T-helper 22 cell (primary cell): ENCODE results near the gene HGD.

ENCODE experiments used
- DNase-seq: peaks from one replicate; pipeline ENCODE4 v3.0.0-alpha.2; 2020; ENCODE audit warnings: low read depth

Gene HGD

DNA sequence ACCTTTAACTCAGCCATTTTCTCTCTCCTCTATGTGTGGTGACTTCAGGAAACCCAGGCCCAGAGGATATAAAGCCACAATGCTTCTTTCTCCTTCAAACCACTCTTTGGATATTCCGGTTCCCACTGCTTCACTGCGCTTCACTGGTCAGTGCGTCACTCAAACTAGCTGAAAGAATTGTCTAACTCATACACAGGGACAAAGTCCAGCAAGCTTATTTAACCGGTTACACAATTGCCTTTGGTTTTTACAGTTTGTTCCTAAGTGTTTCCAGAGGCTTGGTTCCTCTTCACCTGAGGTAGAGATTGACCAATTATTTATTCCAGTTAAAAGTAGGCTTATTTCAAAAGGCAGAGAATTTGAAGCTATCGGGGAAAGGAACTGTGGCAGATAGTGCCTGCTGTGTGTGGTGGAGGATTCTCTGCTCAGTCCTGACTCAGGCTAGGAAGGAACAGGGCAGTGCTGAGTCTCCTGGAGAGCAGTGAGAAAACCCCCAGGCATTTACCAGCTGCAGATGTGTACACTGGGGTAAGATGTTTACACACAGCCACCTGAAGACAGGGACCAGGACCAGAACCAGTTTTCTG is at the start of gene HGD:
HGD (minus strand) TSS at position 145 of the 587 bp plus-strand sequence; CDS start at position 17, 128 bp downstream.
- no peak for DNase-seq

GRCh38 chr3:120730576-120731542 is 48.8 kb upstream of the HGD start:
- DNase-seq, result no peak

- no peak for DNase-seq
These were observed 44.8 kb upstream of the HGD start for GRCh38 chr3:120726791-120727190.

DNA sequence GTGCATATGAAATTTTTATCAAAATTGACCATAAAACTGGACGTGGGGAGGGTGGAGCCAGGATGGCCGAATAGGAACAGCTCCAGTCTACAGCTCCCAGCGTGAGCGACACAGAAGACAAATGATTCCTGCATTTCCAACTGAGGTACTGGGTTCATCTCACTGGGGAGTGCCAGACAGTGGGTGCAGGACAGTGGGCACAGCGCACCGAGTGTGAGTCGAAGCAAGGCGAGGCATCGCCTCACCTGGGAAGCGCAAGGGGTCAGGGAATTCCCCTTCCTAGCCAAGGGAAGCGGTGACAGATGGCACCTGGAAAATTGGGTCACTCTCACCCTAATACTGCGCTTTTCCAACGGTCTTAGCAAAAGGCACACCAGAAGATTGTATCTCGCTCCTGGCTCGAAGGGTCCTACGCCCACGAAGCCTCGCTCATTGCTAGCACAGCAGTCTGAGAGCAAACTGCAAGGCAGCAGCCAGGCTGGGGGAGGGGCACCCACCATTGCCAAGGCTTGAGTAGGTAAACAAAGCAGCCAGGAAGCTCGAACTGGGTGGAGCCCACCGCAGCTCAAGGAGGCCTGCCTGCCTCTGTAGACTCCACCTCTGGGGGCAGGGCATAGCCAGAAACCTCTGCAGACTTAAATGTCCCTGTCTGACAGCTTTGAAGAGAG is 37.3 kb upstream of the HGD start:
- DNase-seq, result peak; percentile 59

- no peak for DNase-seq
These were observed 31.2 kb upstream of the HGD start for GRCh38 chr3:120713262-120713661.

DNA sequence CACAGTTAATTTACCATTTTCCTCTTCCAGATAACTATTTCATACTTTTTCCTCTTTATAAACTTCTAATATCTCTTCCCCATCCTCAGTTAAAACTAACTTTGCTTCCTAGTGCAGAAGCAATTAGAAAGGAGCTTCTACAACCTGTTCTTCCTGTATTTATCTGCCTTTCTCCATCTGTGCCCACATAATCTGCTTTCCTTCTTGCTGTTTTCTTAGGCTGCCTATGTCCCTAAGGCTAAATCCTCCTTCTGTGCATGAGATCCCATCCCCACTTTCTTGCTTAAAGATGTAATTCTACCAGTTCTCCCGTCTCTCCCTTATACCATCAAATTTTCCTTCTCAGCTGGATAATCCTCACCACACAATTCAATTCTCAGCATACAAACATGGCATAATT is 28.3 kb upstream of the HGD start:
- no peak for DNase-seq

GRCh38 chr3:120708408-120708807 is 26.4 kb upstream of the HGD start:
- no peak for DNase-seq

DNA sequence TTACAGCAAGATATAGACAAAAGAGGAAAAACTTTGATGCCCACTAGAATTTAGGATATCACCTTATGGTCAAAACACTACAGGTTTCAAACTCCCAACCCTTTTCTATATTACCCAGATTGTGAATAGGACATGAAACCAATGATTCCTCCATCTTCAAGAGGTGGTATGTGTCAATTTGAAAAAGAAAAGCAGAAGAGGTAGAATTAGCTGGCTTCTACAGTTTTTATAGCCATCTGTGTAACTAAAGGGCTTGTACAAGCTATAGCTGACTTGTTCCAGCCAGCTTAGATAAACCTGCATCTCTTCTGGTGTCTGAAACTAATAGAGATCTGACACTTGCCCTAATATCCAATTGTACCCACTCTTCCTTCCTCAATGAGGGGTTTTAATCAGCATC is 24.9 kb upstream of the HGD start:
- DNase-seq, result no peak

DNA sequence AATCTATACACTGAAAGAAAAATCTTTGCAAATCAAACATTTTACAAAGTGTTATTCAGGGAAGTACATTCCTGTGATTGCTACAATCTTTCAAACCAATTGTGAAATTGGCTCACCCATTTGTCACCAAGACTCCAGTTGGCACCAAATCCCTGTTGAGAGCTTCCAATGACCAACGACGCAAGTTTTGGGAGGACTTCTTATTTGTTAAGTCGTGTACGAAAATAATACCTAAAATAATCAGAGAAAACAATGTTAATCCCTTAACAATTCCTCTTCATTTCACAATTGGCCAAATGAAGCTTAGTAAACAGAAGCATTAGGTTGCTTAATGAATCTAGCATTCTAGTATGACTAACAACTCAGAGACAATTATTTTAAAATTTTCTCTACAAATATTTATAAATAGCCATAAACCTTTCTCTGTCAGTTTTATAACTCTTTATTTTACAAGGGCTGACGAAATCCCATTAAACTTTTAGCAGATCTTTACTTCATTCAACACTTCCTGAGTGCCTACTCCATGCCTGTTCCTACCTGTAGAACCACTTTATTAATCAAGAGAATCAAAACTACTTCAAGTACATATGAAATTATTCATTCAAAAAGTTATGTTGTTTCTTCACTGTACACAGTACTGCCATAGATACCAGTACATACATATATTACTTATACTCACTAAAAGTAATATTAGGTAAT is 24.0 kb upstream of the HGD start:
- no peak for DNase-seq

GRCh38 chr3:120699333-120699732 is 17.3 kb upstream of the HGD start:
- DNase-seq, result no peak

DNA sequence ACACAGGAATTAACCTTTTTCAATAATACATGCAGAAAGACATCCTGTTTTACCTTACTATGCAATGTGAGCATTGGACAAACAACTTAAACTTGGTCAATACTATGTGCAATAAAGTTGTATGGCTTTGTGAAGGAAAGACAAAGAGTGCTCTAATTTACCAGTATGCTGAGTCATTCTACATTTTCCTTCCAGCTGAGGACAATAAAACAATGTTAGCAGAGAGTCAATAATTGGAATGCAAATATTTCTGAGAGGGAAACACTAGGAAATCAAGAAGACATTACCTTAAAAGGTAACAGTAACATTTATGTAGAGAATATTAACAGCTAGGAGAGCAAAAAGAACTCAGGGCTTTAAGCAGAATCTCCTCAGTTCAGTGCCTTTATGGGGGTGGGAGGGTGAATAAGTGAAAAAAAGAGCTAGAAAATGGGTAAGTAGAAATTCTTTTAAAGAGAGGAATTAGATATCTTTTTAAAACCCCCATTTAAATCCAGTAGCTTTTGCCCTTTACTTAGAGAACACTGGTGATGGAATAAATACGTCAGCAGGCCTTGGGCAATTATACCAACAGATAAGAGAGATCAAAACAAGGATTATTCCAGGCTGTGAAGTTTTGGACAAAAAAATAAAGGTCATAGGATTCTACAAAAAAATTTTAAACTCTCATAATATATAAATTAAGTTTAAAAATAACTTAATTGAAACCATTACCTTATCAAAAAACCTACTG is 11.6 kb upstream of the HGD start:
- no peak for DNase-seq

DNA sequence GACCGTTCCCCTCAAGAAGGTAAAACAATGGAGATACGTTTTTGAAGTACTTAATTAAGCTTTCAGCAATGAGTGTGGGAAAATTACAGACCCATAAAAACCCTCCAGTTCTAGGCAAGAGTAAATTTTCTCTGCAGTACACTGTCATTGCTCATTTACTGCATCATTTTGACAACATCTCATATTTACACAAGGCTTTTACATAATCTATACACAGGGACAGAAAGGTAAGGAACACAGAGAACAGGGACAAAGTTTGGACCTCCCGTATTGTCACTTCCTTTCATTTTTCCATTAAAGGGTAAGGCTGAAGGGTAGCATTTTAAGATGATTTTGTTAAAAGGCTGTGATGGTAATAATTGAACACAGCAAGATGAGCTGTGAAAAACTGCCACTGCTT is 7.4 kb upstream of the HGD start:
- DNase-seq, result no peak

GRCh38 chr3:120688121-120688520 is 6.1 kb upstream of the HGD start:
- DNase-seq, result no peak

- no peak for DNase-seq
These were observed 3.4 kb upstream of the HGD start for GRCh38 chr3:120685411-120685810.

- no peak for DNase-seq
These were observed 2.9 kb upstream of the HGD start for GRCh38 chr3:120684896-120685295.

GRCh38 chr3:120683671-120684301 is 1.7 kb upstream of the HGD start:
- no peak for DNase-seq

DNA sequence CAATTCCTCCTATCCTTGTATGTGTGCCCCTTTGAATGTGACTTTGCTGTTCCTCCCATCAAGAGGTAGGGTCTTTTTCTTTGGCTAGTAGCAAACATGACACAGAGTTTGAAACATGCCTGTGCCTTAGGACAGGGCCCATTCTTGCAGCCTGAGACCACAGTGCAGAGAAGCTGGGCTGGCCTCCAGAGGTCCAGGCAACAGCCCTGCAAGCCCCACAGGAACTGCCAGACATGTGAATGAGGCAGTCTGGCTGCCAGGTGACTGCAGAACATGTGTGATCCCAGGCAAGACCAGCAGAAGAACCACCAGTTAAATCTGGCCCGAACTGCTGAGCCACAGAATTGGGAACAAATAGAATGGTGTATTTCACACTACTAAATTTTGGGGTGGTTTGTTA is 1.2 kb upstream of the HGD start:
- DNase-seq, result no peak

- no peak for DNase-seq
These were observed 467 bp downstream of the HGD start for GRCh38 chr3:120681506-120682038.

DNA sequence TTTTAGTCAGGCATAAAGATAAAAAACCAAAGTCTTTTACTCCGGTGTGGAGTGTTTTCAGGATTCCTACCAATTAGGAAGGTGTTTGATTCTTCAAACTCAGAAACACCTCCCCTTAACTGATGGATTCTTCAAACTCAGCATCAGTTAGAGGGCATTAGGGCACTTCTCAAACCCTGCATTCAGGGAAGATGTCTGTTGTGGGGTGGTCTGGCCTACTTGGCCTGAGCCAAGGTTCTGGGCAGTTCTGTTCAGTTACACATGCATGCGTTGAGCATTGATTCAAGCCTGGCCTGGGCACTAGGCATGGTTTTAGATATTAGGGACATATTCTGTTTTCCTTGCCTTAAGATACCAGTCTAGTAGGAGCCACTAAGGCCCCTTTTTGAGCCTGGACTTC is 1.0 kb downstream of the HGD start:
- no peak for DNase-seq

- no peak for DNase-seq
These were observed 1.7 kb downstream of the HGD start for GRCh38 chr3:120680193-120680894.
